ENCODE data around the gene RNF2. TPM values are rescaled to one million over a fixed set of nuclear protein-coding genes. Genes with fewer than 3 reads are reported as not detected.

RNF2 gene
- total RNA-seq, 1 experiment from 2014 or later = 32.8 TPM

DNA sequence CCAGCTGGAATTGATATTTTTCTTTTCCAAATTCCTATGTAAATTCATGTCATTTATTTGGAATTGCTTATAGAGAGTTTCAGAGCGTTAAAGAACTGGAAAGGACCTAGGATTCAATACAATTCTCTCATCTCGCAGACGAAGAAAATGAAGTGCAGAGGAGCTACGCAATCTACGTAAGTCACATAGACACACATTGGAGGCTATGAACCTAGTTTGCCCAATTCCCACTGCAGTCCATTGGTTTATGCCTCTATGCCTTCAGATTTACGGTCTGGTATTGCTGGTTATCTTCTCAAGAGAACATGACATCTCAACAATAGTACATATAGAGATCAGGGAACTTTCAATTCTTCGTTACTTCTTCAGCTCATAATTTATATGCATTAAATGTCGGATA is 971 bp upstream of the RNF2 start:
- CTCF ChIA-PET = no interaction called here
- in situ Hi-C loops (cut with HindIII; ENCODE audit: low pct_unique_long_range_greater_than_20kb, low sequenced_read_pairs) (no loop called here), intact Hi-C loops (cut with micrococcal nuclease; ENCODE audit: unreplicated experiment) (no loop called here)
- no TSS peak for BruUV-seq (replicated peaks)
- H3K9me3 ChIP-seq (ENCODE audit: control insufficient read depth, insufficient read depth, low read depth, low read length) = no peaks in the 10 kb centered on the region
- no peak for ATAC-seq
- no peaks in the 10 kb centered on the region; the same call in 1 of the 2 replicates for H3K36me3 ChIP-seq (ENCODE audit: control insufficient read depth, insufficient read depth, low read length)
- no peak for DNase-seq (ENCODE audit: low read depth, low spot score)
- H3K4me1 ChIP-seq (ENCODE audit: control insufficient read depth, insufficient read depth, low read length) = peaks cover 18% of the 10 kb centered on the region; the same call in 1 of the 2 replicates
- H3K27me3 ChIP-seq (ENCODE audit: control insufficient read depth, insufficient read depth, low read length) = no peaks in the 10 kb centered on the region
- POLR2A ChIA-PET = no interaction called here
- no peak overlapping the region; the same call in 1 of the 2 replicates for H3K27ac ChIP-seq (ENCODE audit: low read length)
- TF ChIP-seq SIN3A (IDR thresholded peaks at IDR 0.05; ENCODE audit: borderline replicate concordance, insufficient read depth, low read depth, low read length) (no peak), POLR2AphosphoS5 (IDR thresholded peaks at IDR 0.05; ENCODE audit: low read depth, low read length) (no peak), TCF7L2 (IDR thresholded peaks at IDR 0.05; ENCODE audit: low read depth, low read length) (no peak)
- TF ChIP-seq, protein P1, sequence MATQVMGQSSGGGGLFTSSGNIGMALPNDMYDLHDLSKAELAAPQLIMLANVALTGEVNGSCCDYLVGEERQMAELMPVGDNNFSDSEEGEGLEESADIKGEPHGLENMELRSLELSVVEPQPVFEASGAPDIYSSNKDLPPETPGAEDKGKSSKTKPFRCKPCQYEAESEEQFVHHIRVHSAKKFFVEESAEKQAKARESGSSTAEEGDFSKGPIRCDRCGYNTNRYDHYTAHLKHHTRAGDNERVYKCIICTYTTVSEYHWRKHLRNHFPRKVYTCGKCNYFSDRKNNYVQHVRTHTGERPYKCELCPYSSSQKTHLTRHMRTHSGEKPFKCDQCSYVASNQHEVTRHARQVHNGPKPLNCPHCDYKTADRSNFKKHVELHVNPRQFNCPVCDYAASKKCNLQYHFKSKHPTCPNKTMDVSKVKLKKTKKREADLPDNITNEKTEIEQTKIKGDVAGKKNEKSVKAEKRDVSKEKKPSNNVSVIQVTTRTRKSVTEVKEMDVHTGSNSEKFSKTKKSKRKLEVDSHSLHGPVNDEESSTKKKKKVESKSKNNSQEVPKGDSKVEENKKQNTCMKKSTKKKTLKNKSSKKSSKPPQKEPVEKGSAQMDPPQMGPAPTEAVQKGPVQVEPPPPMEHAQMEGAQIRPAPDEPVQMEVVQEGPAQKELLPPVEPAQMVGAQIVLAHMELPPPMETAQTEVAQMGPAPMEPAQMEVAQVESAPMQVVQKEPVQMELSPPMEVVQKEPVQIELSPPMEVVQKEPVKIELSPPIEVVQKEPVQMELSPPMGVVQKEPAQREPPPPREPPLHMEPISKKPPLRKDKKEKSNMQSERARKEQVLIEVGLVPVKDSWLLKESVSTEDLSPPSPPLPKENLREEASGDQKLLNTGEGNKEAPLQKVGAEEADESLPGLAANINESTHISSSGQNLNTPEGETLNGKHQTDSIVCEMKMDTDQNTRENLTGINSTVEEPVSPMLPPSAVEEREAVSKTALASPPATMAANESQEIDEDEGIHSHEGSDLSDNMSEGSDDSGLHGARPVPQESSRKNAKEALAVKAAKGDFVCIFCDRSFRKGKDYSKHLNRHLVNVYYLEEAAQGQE (IDR thresholded peaks at IDR 0.05; ENCODE audit: insufficient read depth in 1 of 2, low read depth in 2 of 2, low read length in 1 of 2) = no peak
- TF ChIP-seq, protein P2, sequence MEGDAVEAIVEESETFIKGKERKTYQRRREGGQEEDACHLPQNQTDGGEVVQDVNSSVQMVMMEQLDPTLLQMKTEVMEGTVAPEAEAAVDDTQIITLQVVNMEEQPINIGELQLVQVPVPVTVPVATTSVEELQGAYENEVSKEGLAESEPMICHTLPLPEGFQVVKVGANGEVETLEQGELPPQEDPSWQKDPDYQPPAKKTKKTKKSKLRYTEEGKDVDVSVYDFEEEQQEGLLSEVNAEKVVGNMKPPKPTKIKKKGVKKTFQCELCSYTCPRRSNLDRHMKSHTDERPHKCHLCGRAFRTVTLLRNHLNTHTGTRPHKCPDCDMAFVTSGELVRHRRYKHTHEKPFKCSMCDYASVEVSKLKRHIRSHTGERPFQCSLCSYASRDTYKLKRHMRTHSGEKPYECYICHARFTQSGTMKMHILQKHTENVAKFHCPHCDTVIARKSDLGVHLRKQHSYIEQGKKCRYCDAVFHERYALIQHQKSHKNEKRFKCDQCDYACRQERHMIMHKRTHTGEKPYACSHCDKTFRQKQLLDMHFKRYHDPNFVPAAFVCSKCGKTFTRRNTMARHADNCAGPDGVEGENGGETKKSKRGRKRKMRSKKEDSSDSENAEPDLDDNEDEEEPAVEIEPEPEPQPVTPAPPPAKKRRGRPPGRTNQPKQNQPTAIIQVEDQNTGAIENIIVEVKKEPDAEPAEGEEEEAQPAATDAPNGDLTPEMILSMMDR (IDR thresholded peaks at IDR 0.05) = no peak
- no peak overlapping the region for H3K4me3 ChIP-seq (ENCODE audit: low read depth in 2 of 2, low read length in 2 of 2)

DNA sequence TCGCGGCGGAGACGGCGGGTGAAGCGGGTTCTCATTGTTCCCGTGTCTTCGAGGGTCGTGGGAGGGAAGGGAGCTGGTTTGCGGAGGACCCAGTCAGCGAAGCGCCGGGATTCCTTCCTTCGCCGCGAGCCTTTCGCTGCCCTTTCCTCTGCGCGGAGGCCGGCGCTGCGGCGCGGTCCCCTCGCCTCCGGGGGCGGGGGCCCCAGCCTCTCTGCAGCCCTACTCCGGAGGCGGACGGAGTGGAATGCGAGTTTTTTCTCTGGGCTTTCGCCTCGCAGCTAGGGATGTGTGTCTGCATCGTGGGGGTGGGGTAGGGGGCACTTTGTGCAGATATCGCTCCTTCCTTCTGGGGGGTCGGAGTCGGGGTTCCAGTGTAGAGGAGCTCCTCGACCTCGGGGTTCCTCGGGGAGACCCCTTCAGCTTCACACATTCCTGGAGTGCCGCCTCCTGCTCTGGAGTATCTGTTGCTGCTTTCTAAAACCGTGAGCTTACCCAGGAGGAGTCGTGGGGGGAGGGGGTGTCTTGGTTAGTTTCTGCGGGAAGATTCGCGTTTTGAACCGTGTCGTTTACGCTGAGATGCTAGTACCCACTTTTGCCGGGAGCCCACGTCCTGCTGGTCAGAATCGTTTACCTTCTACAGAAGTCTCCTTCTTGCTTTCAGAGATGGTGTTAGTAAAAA is 595 bp downstream of the RNF2 start:
- Histone ChIP-seq H3K36me3 (ENCODE audit: control insufficient read depth, insufficient read depth, low read length) (no peaks in the 10 kb centered on the region; the same call in 1 of the 2 replicates), H3K4me1 (ENCODE audit: control insufficient read depth, insufficient read depth, low read length) (peaks cover 18% of the 10 kb centered on the region; the same call in 1 of the 2 replicates), H3K27me3 (ENCODE audit: control insufficient read depth, insufficient read depth, low read length) (no peaks in the 10 kb centered on the region), H3K9me3 (ENCODE audit: control insufficient read depth, insufficient read depth, low read depth, low read length) (no peaks in the 10 kb centered on the region), H3K4me3 (ENCODE audit: low read depth in 2 of 2, low read length in 2 of 2) (peak overlapping the region; percentile 87 to 91), H3K27ac (ENCODE audit: low read length) (peak overlapping the region; percentile 81)
- ChIA-PET CTCF (interaction anchor here (0.6 kb wide), 1 partner anchor 1700 kb away, joined by 7 read pairs; no protein-coding TSS in a partner anchor), POLR2A (interaction anchor here (0.6 kb wide), 3 partner anchors 30 to 785 kb away, joined by 3 to 7 read pairs (median 4); no protein-coding TSS in a partner anchor)
- ATAC-seq (peak; percentile 65), DNase-seq (ENCODE audit: low read depth, low spot score) (no peak)
- BruUV-seq (replicated peaks) = no TSS peak
- TF ChIP-seq, protein P2 (IDR thresholded peaks at IDR 0.05) = no peak
- TF ChIP-seq POLR2AphosphoS5 (IDR thresholded peaks at IDR 0.05; ENCODE audit: low read depth, low read length) (no peak), SIN3A (IDR thresholded peaks at IDR 0.05; ENCODE audit: borderline replicate concordance, insufficient read depth, low read depth, low read length) (no peak), TCF7L2 (IDR thresholded peaks at IDR 0.05; ENCODE audit: low read depth, low read length) (no peak)
- TF ChIP-seq, protein P1 (IDR thresholded peaks at IDR 0.05; ENCODE audit: insufficient read depth in 1 of 2, low read depth in 2 of 2, low read length in 1 of 2) = no peak
- intact Hi-C loops (cut with micrococcal nuclease; ENCODE audit: unreplicated experiment) (no loop called here), in situ Hi-C loops (cut with HindIII; ENCODE audit: low pct_unique_long_range_greater_than_20kb, low sequenced_read_pairs) (no loop called here)
